PFSK-1 (cell line): Measurements from ENCODE around the gene STK33.

Experiments
- FOXP2 ChIP-seq: optimal IDR thresholded peaks from 2 replicates; pipeline ENCODE3; 2011; ENCODE audit warnings: borderline replicate concordance, control low read depth, inconsistent platforms; ENCODE audit not compliant: insufficient read depth; ENCODE audit errors: extremely low read length, extremely low read depth
- POLR2AphosphoS5 ChIP-seq: IDR thresholded peaks from 2 replicates; pipeline ENCODE4 v1.6.1; 2012; ENCODE audit warnings: low read depth, mild to moderate bottlenecking, control low read depth, low read length, moderate library complexity
- REST ChIP-seq, 2 experiments: IDR thresholded peaks; 2 replicates each; pipeline versions ENCODE4 v1.6.1 to v1.8.0; 2011 to 2012; ENCODE audit warnings: low read depth in 2 of 2, low read length in 2 of 2, control low read depth in 1 of 2, inconsistent platforms in 1 of 2, mild to moderate bottlenecking in 1 of 2, moderate library complexity in 1 of 2; ENCODE audit not compliant: insufficient read depth in 1 of 2
- SIN3A ChIP-seq: IDR thresholded peaks from 2 replicates; pipeline ENCODE4 v1.6.1; 2012; ENCODE audit warnings: mild to moderate bottlenecking, low read length, moderate library complexity, borderline replicate concordance; ENCODE audit not compliant: insufficient read depth
- TAF1 ChIP-seq: IDR thresholded peaks from 2 replicates; pipeline ENCODE4 v1.6.1; 2012; ENCODE audit warnings: low read length, control low read depth, borderline replicate concordance; ENCODE audit not compliant: insufficient read depth

The STK33 gene

DNA sequence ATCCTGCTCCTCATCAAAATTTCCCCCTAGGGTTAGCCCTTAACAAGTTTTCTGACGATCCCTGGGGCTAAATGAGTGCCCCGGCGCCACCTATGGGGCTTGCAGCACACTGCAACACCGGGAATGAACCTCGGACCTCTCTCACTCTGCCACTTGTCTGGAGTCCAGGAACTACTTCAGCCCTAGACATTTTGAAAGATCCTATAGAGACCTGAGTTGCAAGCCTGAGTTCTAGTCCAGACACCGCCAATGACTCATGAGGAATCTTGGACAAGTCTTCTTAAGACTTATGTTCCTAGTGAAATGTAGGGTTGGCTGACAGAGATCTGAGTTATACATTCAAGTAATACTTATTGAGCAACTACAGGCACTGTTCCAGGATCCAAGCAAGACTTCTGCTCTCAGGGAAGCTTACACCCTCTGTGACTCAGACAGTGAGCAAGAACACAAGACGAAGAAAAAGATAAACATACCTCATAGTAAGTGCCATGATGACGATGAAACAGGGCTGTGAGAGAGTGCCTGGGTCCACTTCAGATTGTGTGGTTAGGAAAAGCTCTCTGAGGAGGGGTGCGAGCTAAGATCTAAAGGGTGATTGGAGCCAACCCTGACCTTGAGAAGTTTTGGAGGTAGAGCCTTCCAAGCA, 10.2 kb upstream of the STK33 start:
- TF ChIP-seq REST (IDR thresholded peaks at IDR 0.05; ENCODE audit: insufficient read depth in 1 of 2, low read depth in 2 of 2, low read length in 2 of 2) (no peak), POLR2AphosphoS5 (no peak)

GRCh38 chr11:8603696-8604077, 9.7 kb upstream of the STK33 start:
- TF ChIP-seq REST (IDR thresholded peaks at IDR 0.05; ENCODE audit: insufficient read depth in 1 of 2, low read depth in 2 of 2, low read length in 2 of 2), result no peak
- TF ChIP-seq SIN3A, result no peak
- no peak for TF ChIP-seq FOXP2
- no peak for TF ChIP-seq POLR2AphosphoS5
- TF ChIP-seq TAF1, result no peak

DNA sequence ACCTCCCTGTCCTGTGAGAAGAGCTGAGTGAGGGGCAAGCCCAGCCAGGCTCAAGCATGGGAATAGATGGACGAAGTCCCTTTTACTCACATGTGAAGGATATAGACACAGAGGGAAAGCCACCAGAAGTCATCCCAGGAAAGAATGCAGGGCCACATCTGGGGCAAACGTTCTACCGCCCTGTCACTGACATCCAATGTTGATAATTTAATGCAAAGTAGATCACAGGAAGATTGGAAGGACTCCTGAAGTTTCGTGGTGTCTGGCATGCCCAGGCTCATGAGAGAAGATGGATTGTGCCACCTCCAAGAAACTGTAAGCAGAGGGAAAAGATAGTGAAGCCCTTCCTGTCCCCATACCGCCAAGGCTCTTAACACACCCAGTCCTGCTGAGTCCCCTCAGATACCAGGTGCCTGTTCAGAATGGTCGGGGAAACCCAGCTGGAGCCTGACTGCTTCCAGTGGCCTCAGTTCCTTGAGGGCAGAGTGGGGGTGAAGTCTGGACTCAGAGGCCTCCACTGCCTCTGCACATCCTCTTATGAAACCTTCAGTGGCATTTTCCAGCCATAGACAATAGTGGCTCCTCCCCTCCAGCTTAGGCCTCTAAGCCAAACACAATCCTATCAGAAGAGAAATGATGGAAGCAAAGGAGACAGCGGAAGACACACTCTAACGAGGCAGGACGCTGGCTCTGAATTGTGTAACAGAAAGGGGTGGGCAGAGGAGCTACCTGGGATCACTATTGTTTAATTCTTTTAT, 7.5 kb upstream of the STK33 start:
- TF ChIP-seq TAF1 (no peak), POLR2AphosphoS5 (no peak), FOXP2 (no peak), REST (IDR thresholded peaks at IDR 0.05; ENCODE audit: insufficient read depth in 1 of 2, low read depth in 2 of 2, low read length in 2 of 2) (no peak), SIN3A (no peak)

- TF ChIP-seq TAF1 (no peak), FOXP2 (no peak), POLR2AphosphoS5 (no peak), SIN3A (no peak), REST (IDR thresholded peaks at IDR 0.05; ENCODE audit: insufficient read depth in 1 of 2, low read depth in 2 of 2, low read length in 2 of 2) (no peak)
These were observed 4.5 kb upstream of the STK33 start for GRCh38 chr11:8598506-8598905.
